ENCODE results near the gene UTP14C.
"Not testable (repeated sequence)": the region's sequence is repeated elsewhere in the genome, so short reads cannot be mapped to it uniquely, and the experiment has no call there.

UTP14C gene

DNA sequence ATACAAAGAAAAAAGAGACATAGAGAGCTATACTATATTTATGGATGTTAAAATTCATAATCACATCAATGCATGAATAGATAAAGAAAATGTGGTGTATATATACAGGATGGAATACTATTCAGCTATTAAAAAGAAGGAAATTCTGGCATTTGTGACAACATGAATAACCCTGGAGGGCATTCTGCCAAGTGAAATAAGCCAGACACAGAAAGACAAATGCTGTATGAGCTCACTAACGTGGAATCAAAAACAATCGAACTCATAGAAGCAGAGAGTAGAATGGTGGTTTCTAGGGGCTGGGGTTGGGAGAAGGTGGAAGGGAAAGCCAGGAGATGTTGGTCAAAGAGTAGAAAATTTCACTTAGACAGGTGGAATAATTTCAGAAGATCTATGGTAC lies 24.0 kb downstream of the UTP14C start:
- H3K36me3 ChIP-seq, result no peaks in the 10 kb centered on the region
- no peak overlapping the region for H3K4me3 ChIP-seq (ENCODE audit: low read depth, low read length)
- peaks cover 2% of the 10 kb centered on the region; the same call in 1 of the 2 replicates for H3K4me1 ChIP-seq
- TF ChIP-seq, protein P1, sequence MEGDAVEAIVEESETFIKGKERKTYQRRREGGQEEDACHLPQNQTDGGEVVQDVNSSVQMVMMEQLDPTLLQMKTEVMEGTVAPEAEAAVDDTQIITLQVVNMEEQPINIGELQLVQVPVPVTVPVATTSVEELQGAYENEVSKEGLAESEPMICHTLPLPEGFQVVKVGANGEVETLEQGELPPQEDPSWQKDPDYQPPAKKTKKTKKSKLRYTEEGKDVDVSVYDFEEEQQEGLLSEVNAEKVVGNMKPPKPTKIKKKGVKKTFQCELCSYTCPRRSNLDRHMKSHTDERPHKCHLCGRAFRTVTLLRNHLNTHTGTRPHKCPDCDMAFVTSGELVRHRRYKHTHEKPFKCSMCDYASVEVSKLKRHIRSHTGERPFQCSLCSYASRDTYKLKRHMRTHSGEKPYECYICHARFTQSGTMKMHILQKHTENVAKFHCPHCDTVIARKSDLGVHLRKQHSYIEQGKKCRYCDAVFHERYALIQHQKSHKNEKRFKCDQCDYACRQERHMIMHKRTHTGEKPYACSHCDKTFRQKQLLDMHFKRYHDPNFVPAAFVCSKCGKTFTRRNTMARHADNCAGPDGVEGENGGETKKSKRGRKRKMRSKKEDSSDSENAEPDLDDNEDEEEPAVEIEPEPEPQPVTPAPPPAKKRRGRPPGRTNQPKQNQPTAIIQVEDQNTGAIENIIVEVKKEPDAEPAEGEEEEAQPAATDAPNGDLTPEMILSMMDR (IDR thresholded peaks at IDR 0.05; ENCODE audit: low read depth, low read length), result no peak
- no peak for DNase-seq
- no peaks in the 10 kb centered on the region for H3K27me3 ChIP-seq
- H3K9me3 ChIP-seq, result no peaks in the 10 kb centered on the region

DNA sequence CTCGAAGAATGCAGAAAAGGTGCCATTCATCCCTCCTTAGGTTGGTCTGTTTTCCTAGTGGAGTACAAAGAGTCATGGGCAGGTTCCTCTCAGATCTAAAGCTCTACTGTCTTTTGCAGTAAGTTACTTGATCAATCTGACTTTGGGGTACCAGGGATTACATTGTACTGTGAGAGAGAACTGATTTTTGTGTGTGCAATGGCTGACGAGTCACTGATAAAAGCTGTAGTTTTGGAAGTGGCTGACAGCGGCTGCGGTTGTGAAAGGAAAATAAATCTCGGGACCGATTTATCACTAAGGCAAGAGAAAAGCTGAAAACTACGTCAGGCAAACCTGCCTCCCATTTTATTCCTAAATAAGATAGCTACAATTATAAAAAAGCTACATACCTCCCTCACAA lies 26.9 kb downstream of the UTP14C start:
- no peaks in the 10 kb centered on the region for H3K27me3 ChIP-seq
- H3K4me1 ChIP-seq, result peaks cover 5% of the 10 kb centered on the region; the same call in 1 of the 2 replicates
- no peak overlapping the region for H3K4me3 ChIP-seq (ENCODE audit: low read depth, low read length)
- no peaks in the 10 kb centered on the region for H3K9me3 ChIP-seq
- no peak for DNase-seq
- TF ChIP-seq, protein P1 (IDR thresholded peaks at IDR 0.05; ENCODE audit: low read depth, low read length), result no peak
- no peaks in the 10 kb centered on the region for H3K36me3 ChIP-seq

DNA sequence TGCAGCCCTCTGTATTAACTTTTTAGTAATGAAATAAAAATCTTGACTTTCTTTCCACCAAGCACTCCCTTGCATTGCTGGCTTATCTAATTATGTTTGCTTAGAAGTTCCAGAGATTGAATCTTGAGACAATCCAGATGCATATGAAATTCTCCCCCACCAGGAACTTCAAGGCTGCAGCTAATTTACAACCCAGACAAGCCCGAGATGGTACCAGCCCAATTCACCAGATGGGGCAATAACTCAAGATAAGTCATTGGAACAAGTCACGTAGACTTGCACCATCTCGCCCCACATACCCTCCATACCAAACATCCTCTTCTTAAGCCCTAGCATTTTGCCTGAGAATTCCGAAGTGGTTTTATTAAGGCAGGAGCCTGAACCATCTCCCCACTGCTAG lies 29.0 kb downstream of the UTP14C start:
- TF ChIP-seq, protein P1 (IDR thresholded peaks at IDR 0.05; ENCODE audit: low read depth, low read length), result no peak
- Histone ChIP-seq H3K27me3 (no peaks in the 10 kb centered on the region), H3K9me3 (no peaks in the 10 kb centered on the region), H3K4me1 (peaks cover 5% of the 10 kb centered on the region; the same call in 1 of the 2 replicates), H3K4me3 (ENCODE audit: low read depth, low read length) (no peak overlapping the region), H3K36me3 (no peaks in the 10 kb centered on the region)
- peak; percentile 12 for DNase-seq

DNA sequence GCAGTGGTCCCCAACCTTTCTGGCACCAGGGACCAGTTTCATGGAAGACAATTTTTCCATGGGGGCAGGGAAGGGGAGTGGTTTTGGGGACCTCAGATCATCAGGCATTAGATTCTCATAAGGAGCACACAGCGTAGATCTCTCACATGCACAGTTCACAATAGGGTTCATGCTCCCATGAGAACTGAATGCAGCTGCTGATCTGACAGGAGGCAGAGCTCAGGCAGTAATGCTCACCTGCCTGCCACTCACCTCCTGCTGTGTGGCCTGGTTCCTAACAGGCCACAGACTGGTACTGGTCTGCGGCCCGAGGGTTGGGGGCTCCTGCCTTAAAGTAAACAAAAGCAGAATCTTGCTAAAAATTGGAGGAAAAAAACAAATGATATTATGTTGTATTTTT lies 36.6 kb downstream of the UTP14C start:
- not testable (repeated sequence) for H3K9me3 ChIP-seq; H3K27me3 ChIP-seq; DNase-seq; H3K36me3 ChIP-seq; H3K4me1 ChIP-seq; H3K4me3 ChIP-seq (ENCODE audit: low read depth, low read length)

DNA sequence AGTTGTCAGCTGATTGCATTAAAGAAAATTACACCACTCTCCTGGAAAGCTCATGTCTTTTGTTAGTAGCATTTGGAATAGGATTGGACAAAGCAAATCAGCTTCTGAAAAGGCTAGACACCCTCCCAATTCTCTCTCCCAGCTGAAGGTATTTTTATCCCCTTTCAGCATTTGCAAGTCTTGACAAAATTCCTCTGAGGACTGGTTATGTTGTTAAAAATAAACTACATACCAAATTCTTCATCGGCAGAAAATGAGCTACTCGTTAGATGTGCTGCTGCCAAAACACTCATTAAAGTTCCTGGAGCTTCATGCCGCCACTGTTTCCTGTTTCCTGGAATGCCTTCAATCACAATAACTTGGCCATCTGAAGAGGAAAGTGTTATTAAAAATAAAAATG lies 37.1 kb downstream of the UTP14C start:
- no peaks in the 10 kb centered on the region for H3K27me3 ChIP-seq
- H3K36me3 ChIP-seq, result no peaks in the 10 kb centered on the region
- no peak for DNase-seq
- no peaks in the 10 kb centered on the region for H3K4me1 ChIP-seq
- H3K9me3 ChIP-seq, result no peaks in the 10 kb centered on the region
- TF ChIP-seq, protein P1 (IDR thresholded peaks at IDR 0.05; ENCODE audit: low read depth, low read length), result no peak
- no peak overlapping the region for H3K4me3 ChIP-seq (ENCODE audit: low read depth, low read length)

DNA sequence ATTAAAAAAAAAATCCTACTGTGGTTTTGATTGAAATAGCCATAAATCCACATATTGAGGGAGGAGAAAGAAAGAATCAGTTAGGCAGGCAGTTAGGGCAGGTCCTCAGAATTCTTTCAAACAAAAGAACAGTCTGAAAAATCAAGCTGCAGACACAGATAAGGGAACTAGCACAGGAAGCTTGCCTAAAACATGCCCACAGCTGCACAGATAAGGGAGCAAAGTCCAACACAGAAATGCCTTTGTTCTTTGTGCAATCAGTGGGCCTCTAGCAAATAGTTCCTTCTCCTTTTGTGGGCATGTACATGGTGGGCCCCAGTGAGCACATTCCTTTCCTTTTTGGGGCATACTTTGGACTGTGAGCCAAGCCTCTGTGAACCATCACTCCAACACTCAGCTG lies 42.7 kb downstream of the UTP14C start:
- Histone ChIP-seq H3K36me3 (no peaks in the 10 kb centered on the region), H3K9me3 (no peaks in the 10 kb centered on the region; the same call in 1 of the 2 replicates), H3K4me3 (ENCODE audit: low read depth, low read length) (no peak overlapping the region), H3K27me3 (no peaks in the 10 kb centered on the region), H3K4me1 (no peaks in the 10 kb centered on the region)
- DNase-seq, result no peak
- TF ChIP-seq, protein P1 (IDR thresholded peaks at IDR 0.05; ENCODE audit: low read depth, low read length), result no peak

Measured in BE2C (cell line).